ENCODE data around the gene ZNF275.

DNA sequence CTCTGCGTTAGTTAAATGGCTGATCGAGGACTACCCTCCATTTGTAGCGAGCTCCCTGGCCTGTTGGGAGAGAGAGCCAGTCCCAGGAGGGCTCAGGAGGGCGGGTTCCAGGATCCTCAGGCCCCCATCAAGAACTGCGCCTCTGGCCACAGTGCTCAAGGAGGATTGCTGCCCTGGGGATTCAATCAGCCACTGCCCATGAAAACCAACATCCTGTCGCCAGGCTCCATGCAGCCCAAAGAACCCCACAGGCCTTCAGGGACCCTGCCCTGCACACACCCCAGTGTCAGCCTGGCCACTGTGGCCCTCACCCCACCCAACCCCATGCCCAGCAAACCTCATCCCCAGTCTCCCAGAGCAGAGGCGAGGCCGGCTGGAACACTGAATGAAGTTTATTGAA is 16.6 kb upstream of the ZNF275 start:
- TF ChIP-seq POLR2A (IDR thresholded peaks at IDR 0.05) (no peak), POLR2AphosphoS5 (IDR thresholded peaks at IDR 0.05) (no peak), EP300 (IDR thresholded peaks at IDR 0.05) (no peak)
- TF ChIP-seq, protein P1, sequence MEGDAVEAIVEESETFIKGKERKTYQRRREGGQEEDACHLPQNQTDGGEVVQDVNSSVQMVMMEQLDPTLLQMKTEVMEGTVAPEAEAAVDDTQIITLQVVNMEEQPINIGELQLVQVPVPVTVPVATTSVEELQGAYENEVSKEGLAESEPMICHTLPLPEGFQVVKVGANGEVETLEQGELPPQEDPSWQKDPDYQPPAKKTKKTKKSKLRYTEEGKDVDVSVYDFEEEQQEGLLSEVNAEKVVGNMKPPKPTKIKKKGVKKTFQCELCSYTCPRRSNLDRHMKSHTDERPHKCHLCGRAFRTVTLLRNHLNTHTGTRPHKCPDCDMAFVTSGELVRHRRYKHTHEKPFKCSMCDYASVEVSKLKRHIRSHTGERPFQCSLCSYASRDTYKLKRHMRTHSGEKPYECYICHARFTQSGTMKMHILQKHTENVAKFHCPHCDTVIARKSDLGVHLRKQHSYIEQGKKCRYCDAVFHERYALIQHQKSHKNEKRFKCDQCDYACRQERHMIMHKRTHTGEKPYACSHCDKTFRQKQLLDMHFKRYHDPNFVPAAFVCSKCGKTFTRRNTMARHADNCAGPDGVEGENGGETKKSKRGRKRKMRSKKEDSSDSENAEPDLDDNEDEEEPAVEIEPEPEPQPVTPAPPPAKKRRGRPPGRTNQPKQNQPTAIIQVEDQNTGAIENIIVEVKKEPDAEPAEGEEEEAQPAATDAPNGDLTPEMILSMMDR (IDR thresholded peaks at IDR 0.05): no peak

Data from gastroesophageal sphincter (tissue), 3 donors.